Transverse colon (tissue), 4 donors: ENCODE data around the gene PSTPIP1. TPM values are rescaled to one million over a fixed set of nuclear protein-coding genes. Genes with fewer than 3 reads are reported as not detected.
A peak's percentile ranks its signal among the peaks of the same experiment; 100 is the strongest.

Source experiments
- DNase-seq: peaks from one replicate; pipeline ENCODE4 v3.0.0-alpha.2; 2019
- H3K27ac ChIP-seq, 4 donors: fragments of 200-600 bp; sonication (generic); 2 replicates each; pipeline ENCODE4 v1.5.1; 2016 to 2018; ENCODE audit warnings: inconsistent platforms in 4 of 4
- H3K27me3 ChIP-seq: fragments of 200-600 bp; sonication (generic); 2 replicates; pipeline ENCODE4 v1.5.1; 2017; ENCODE audit warnings: inconsistent platforms
- H3K36me3 ChIP-seq, 4 donors: fragments of 200-600 bp; sonication (generic); 2 replicates each; pipeline ENCODE4 v1.5.1; 2017 to 2019; ENCODE audit warnings: inconsistent platforms in 4 of 4
- H3K4me1 ChIP-seq, 4 donors: fragments of 200-600 bp; sonication (generic); 2 replicates each; pipeline ENCODE4 v1.5.1; 2017 to 2020; ENCODE audit warnings: inconsistent platforms in 4 of 4
- H3K4me3 ChIP-seq, 4 donors: fragments of 200-600 bp; sonication (generic); 1 replicate in 1 of 4; 2 replicates in 3 of 4; pipeline versions ENCODE4 v1.5.1 to v1.6.1; 2017 to 2019; ENCODE audit warnings: inconsistent platforms in 4 of 4
- H3K9me3 ChIP-seq, 2 donors: fragments of 200-600 bp; sonication (generic); 2 replicates each; pipeline ENCODE4 v1.5.1; 2017 to 2019; ENCODE audit warnings: inconsistent platforms in 2 of 2
- CTCF ChIP-seq, 5 experiments: fragments of 200-600 bp in 3 of 5; fragments of 450-650 bp in 2 of 5; sonication (generic) in 3 of 5; IDR thresholded peaks; 1 replicate in 2 of 5; 2 replicates in 3 of 5; pipeline ENCODE4 v1.5.1; 2016 to 2017; ENCODE audit warnings: antibody characterized with exemption in 5 of 5, inconsistent platforms in 3 of 5, mild to moderate bottlenecking in 2 of 5, moderate library complexity in 1 of 5
- EP300 ChIP-seq: sonication (generic); formaldehyde crosslinking; IDR thresholded peaks from one replicate; pipeline ENCODE4 v1.6.1; 2017; ENCODE audit warnings: antibody characterized with exemption, low read depth
- POLR2A ChIP-seq: fragments of 450-650 bp; IDR thresholded peaks from one replicate; pipeline ENCODE4 v1.6.1; 2016; ENCODE audit warnings: antibody characterized with exemption, mild to moderate bottlenecking, moderate library complexity
- POLR2AphosphoS5 ChIP-seq, 3 donors: sonication (generic); formaldehyde crosslinking; IDR thresholded peaks; one replicate each; pipeline ENCODE4 v1.6.1; 2016; ENCODE audit warnings: antibody characterized with exemption in 3 of 3
- WGBS, 2 donors: methylation state at CpG; one replicate each; pipeline ENCODE4 v1.1.5; 2018; ENCODE audit warnings: low coverage in 1 of 2; 5-methylcytosine and 5-hydroxymethylcytosine counted together
- in situ Hi-C, 4 donors: fragments of 200-750 bp; cut with MboI; loops; one replicate each; pipeline versions ENCODE4 v1.15.0 to v1.15.1; 2017; ENCODE audit warnings: low sequenced_read_pairs in 3 of 4, low pct_ligation_motif_present in 1 of 4, low pct_unique_long_range_greater_than_20kb in 1 of 4
- intact Hi-C: fragments of 100-400 bp; cut with DNase I; formaldehyde crosslinking; loops from one replicate; pipeline ENCODE4 v1.15.1; 2023; ENCODE audit warnings: low total_unique reads
- total RNA-seq, 4 donors: library from RNA; depleted of rRNA; stranded (reverse); fragments of >200 nt; gene quantifications; one replicate each; pipeline ENCODE4 v1.1.0, GENCODE V29; 2016

Gene PSTPIP1
- total RNA-seq, 4 donors from 2014 or later: 1.4 to 35.2 (median 8.7) TPM

DNA sequence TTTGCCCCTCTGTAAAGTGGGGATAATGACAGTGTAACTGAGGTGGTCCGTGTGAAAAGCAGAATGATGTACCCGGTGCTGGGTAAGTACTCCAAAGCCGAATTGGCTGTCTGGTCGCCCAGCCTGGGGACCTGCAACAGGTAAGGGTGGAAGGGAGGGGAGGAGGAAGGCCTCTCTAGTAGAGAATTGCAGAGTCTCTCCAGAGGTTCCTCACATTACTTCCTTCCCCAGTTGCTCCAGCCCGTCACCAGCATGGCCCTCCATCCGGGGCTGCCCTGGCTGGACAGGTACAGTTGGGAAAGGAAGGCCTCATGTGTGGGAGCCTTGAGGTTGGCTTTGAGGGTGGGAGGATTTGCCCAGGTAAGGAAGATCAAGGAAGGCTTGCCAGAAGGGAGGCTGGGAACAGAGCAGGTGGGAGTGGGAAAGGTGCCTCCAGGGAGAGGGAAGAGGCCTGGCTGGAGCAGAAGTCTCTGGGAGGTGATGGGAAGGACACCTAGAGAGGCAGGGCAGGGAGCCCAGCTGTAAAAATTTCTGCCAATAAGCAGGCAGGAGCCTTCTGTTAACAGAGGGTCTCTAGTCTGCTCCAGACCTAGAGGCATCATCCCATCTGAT, 1.7 kb upstream of the PSTPIP1 start:
- WGBS, 2 donors: 89% methylated on average over 6 of the region's 6 CpGs; no CpG with 5 or more reads in 1 of the 2 donors
- H3K4me3 ChIP-seq: no peak overlapping the region
- H3K27ac ChIP-seq: no peak overlapping the region
- DNase-seq: peak; percentile 6
- in situ Hi-C loops (no loop called here), intact Hi-C loops (no loop called here)
- TF ChIP-seq POLR2A (no peak), CTCF (IDR thresholded peaks at IDR 0.05) (no peak), EP300 (no peak), POLR2AphosphoS5 (IDR thresholded peaks at IDR 0.05) (no peak)
- no peaks in the 10 kb centered on the region for H3K27me3 ChIP-seq
- no peaks in the 10 kb centered on the region for H3K36me3 ChIP-seq
- H3K9me3 ChIP-seq: no peaks in the 10 kb centered on the region
- peaks cover 0 to 24% (median 8%) of the 10 kb centered on the region in 4 donors for H3K4me1 ChIP-seq

- peak; percentile 30 for DNase-seq
- in situ Hi-C loops (no loop called here), intact Hi-C loops (no loop called here)
- no peaks in the 10 kb centered on the region for H3K9me3 ChIP-seq
- no peak for TF ChIP-seq CTCF (IDR thresholded peaks at IDR 0.05)
- no peak for TF ChIP-seq POLR2A
- TF ChIP-seq EP300: no peak
- no peak for TF ChIP-seq POLR2AphosphoS5 (IDR thresholded peaks at IDR 0.05)
- H3K36me3 ChIP-seq: no peaks in the 10 kb centered on the region
- peaks cover 0 to 17% (median 8%) of the 10 kb centered on the region in 4 donors for H3K4me1 ChIP-seq
- WGBS, 2 donors: 56% methylated on average over 8 of the region's 8 CpGs; no CpG with 5 or more reads in 1 of the 2 donors
- H3K27ac ChIP-seq: peak overlapping the region; percentile 62 to 77 (median 66)
- no peaks in the 10 kb centered on the region for H3K27me3 ChIP-seq
- H3K4me3 ChIP-seq: no peak overlapping the region
These were observed 925 bp upstream of the PSTPIP1 start for GRCh38 chr15:76994001-76994400.

DNA sequence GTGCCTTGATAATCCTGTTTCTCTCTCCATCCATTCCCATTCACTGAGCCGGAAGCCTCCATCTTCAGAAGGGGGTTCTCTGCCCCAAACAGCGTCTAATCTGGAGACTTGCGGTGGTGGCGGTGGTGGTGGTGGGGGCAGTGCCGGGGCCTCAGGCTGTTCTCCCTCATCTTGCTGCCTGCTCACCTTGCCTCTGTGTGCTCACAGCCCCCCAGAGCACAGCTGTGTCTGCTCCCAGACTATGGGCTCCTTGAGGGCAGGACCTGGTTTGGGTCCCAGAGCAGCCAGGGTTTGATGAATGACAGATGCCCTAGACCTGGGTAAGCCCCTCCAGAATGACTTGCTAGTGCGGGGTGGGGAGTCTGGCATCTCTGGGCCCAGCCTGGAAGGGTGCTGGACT, 430 bp upstream of the PSTPIP1 start:
- TF ChIP-seq POLR2A (no peak), EP300 (no peak), CTCF (IDR thresholded peaks at IDR 0.05) (no peak), POLR2AphosphoS5 (IDR thresholded peaks at IDR 0.05) (no peak)
- WGBS, 2 donors: 89% methylated on average over 6 of the region's 6 CpGs; no CpG with 5 or more reads in 1 of the 2 donors
- Histone ChIP-seq H3K36me3 (no peaks in the 10 kb centered on the region), H3K27me3 (no peaks in the 10 kb centered on the region), H3K4me1 (peaks cover 0 to 17% (median 8%) of the 10 kb centered on the region in 4 donors), H3K9me3 (no peaks in the 10 kb centered on the region), H3K4me3 (no peak overlapping the region), H3K27ac (peak overlapping the region; percentile 62 to 77 (median 66))
- in situ Hi-C loops (no loop called here), intact Hi-C loops (no loop called here)
- DNase-seq: peak; percentile 7

- no peaks in the 10 kb centered on the region for H3K27me3 ChIP-seq
- H3K27ac ChIP-seq: peak overlapping the region; percentile 62 to 77 (median 66)
- WGBS, 2 donors: 72% methylated on average over 9 of the region's 9 CpGs; no CpG with 5 or more reads in 1 of the 2 donors
- H3K4me1 ChIP-seq: peaks cover 0 to 17% (median 8%) of the 10 kb centered on the region in 4 donors
- in situ Hi-C loops (no loop called here), intact Hi-C loops (no loop called here)
- H3K36me3 ChIP-seq: no peaks in the 10 kb centered on the region
- H3K4me3 ChIP-seq: peak overlapping the region in 3 of 4 donors; percentile 4 to 39 (median 29)
- TF ChIP-seq EP300: no peak
- no peak for TF ChIP-seq CTCF (IDR thresholded peaks at IDR 0.05)
- no peak for TF ChIP-seq POLR2A
- no peak for TF ChIP-seq POLR2AphosphoS5 (IDR thresholded peaks at IDR 0.05)
- DNase-seq: no peak
- H3K9me3 ChIP-seq: no peaks in the 10 kb centered on the region
These were observed 1.2 kb downstream of the PSTPIP1 start for GRCh38 chr15:76996076-76996525.
